H1 (cell line): ENCODE data around the gene SERPINB8. TPM values are rescaled to one million over a fixed set of nuclear protein-coding genes. Genes with fewer than 3 reads are reported as not detected.

Experiments used
- CTCF ChIA-PET: fragments of 300-600 bp; sonication (Branson Sonifier 250); formaldehyde crosslinking; loops from one replicate; lab custom pipeline; 2021; ENCODE audit not compliant: partially characterized antibody; lab: Charles Lee
- POLR2A ChIA-PET: fragments of 300-600 bp; sonication (Branson Sonifier 250); formaldehyde crosslinking; loops from one replicate; lab custom pipeline; 2021; ENCODE audit warnings: inconsistent platforms; ENCODE audit not compliant: partially characterized antibody; lab: Charles Lee
- DNase-seq, 2 experiments: peaks; one replicate each; pipeline versions ENCODE4 v3.0.0 to v3.0.0-alpha.2; 2010 to 2022; ENCODE audit warnings: low spot score in 2 of 2, low read depth in 1 of 2, mixed read lengths in 1 of 2
- FAIRE-seq: peaks from 2 replicates; lab custom pipeline; 2011; peaks lifted over from hg19 to GRCh38; lab: Jason Lieb, UNC
- H2AFZ ChIP-seq: 2 replicates; pipeline ENCODE4 v1.8.1; 2012; ENCODE audit warnings: low read length, inconsistent platforms
- H2AK5ac ChIP-seq: 2 replicates; pipeline ENCODE4 v1.6.1; 2013; ENCODE audit warnings: low read depth, low read length
- H2BK120ac ChIP-seq: replicated peaks from 2 replicates; pipeline ENCODE3; 2013; ENCODE audit warnings: low read depth, low read length, inconsistent platforms
- H2BK12ac ChIP-seq: 2 replicates; pipeline ENCODE4 v1.6.1; 2013; ENCODE audit warnings: low read depth, low read length
- H2BK15ac ChIP-seq: 2 replicates; pipeline ENCODE4 v1.6.1; 2013; ENCODE audit warnings: low read length
- H2BK20ac ChIP-seq: 2 replicates; pipeline ENCODE4 v1.6.1; 2013; ENCODE audit warnings: low read length
- H2BK5ac ChIP-seq: 2 replicates; pipeline ENCODE4 v1.6.1; 2013; ENCODE audit warnings: low read depth, low read length
- H3K14ac ChIP-seq: 2 replicates; pipeline ENCODE4 v1.6.1; 2013; ENCODE audit warnings: inconsistent platforms; ENCODE audit not compliant: insufficient read length
- H3K18ac ChIP-seq: 2 replicates; pipeline ENCODE4 v1.6.1; 2013; ENCODE audit warnings: low read length; ENCODE audit errors: extremely low read depth
- H3K23ac ChIP-seq: 2 replicates; pipeline ENCODE4 v1.6.1; 2013; ENCODE audit warnings: inconsistent platforms; ENCODE audit not compliant: insufficient read length
- H3K23me2 ChIP-seq: 2 replicates; pipeline ENCODE4 v1.6.1; 2013; ENCODE audit warnings: low read depth, low read length
- H3K27ac ChIP-seq: 2 replicates; pipeline ENCODE4 v1.6.1; 2011; ENCODE audit warnings: low read depth, low read length, inconsistent platforms
- H3K27me3 ChIP-seq, 4 experiments: replicated peaks in 1 of 4; 1 replicate in 1 of 4; 2 replicates in 3 of 4; pipeline versions ENCODE4 v1.6.1 to v1.8.1; 2011 to 2013; ENCODE audit warnings: low read length in 3 of 4, mild to moderate bottlenecking in 3 of 4, inconsistent platforms in 2 of 4, mixed read lengths in 2 of 4, moderate library complexity in 1 of 4; ENCODE audit not compliant: control insufficient read depth in 3 of 4, insufficient read depth in 3 of 4; ENCODE audit errors: extremely low read depth in 1 of 4
- H3K36me3 ChIP-seq, 4 experiments: 2 replicates each; pipeline versions ENCODE4 v1.6.1 to v1.8.1; 2011 to 2013; ENCODE audit warnings: mild to moderate bottlenecking in 4 of 4, low read length in 3 of 4, moderate library complexity in 2 of 4, control low read depth in 1 of 4, inconsistent platforms in 1 of 4; ENCODE audit not compliant: insufficient read depth in 4 of 4, control insufficient read depth in 2 of 4
- H3K4ac ChIP-seq: replicated peaks from 2 replicates; pipeline ENCODE3; 2013; ENCODE audit warnings: low read length, low read depth, mixed read lengths, inconsistent platforms; ENCODE audit not compliant: insufficient read length
- H3K4me1 ChIP-seq, 4 experiments: replicated peaks in 1 of 4; 1 replicate in 1 of 4; 2 replicates in 3 of 4; pipeline versions ENCODE4 v1.6.1 to v1.8.1; 2011 to 2013; ENCODE audit warnings: low read length in 3 of 4, inconsistent platforms in 2 of 4, mixed read lengths in 1 of 4; ENCODE audit not compliant: insufficient read depth in 4 of 4, control insufficient read depth in 3 of 4
- H3K4me2 ChIP-seq, 2 experiments: 2 replicates each; pipeline versions ENCODE4 v1.6.1 to v1.8.1; 2011 to 2013; ENCODE audit warnings: low read depth in 2 of 2, low read length in 2 of 2, control low read depth in 1 of 2, inconsistent platforms in 1 of 2, mild to moderate bottlenecking in 1 of 2; ENCODE audit not compliant: insufficient read depth in 1 of 2
- H3K4me3 ChIP-seq, 4 experiments: fragments of 200-600, 300-600 bp in 1 of 4; sonication (generic), shearing (Covaris generic), sonication (Bioruptor Twin) in 1 of 4; 2 replicates each; pipeline versions ENCODE4 v1.5.1 to v1.8.1; 2011 to 2016; ENCODE audit warnings: low read length in 4 of 4, low read depth in 3 of 4, control low read depth in 2 of 4, inconsistent platforms in 2 of 4, mild to moderate bottlenecking in 2 of 4, mixed read lengths in 1 of 4, moderate library complexity in 1 of 4; ENCODE audit not compliant: insufficient read depth in 2 of 4; ENCODE audit errors: extremely low read depth in 1 of 4
- H3K56ac ChIP-seq: replicated peaks from 2 replicates; pipeline ENCODE3; 2013; ENCODE audit warnings: low read depth, mild to moderate bottlenecking, mixed read lengths, low read length, inconsistent platforms; ENCODE audit not compliant: insufficient read length
- H3K79me1 ChIP-seq: 2 replicates; pipeline ENCODE4 v1.6.1; 2013; ENCODE audit warnings: low read depth, low read length, control low read depth
- H3K79me2 ChIP-seq, 2 experiments: 2 replicates each; pipeline versions ENCODE4 v1.6.1 to v1.8.1; 2012 to 2013; ENCODE audit warnings: low read length in 2 of 2, mild to moderate bottlenecking in 2 of 2, inconsistent platforms in 1 of 2; ENCODE audit not compliant: insufficient read depth in 2 of 2, control insufficient read depth in 1 of 2
- H3K9ac ChIP-seq, 4 experiments: replicated peaks in 1 of 4; 1 replicate in 1 of 4; 2 replicates in 3 of 4; pipeline versions ENCODE4 v1.6.1 to v1.8.1; 2011 to 2013; ENCODE audit warnings: low read depth in 3 of 4, low read length in 3 of 4, control low read depth in 2 of 4, mild to moderate bottlenecking in 2 of 4, moderate library complexity in 2 of 4, inconsistent platforms in 1 of 4; ENCODE audit errors: extremely low read depth in 1 of 4
- H3K9me3 ChIP-seq, 2 experiments: 2 replicates each; pipeline versions ENCODE4 v1.6.1 to v1.8.1; 2012 to 2013; ENCODE audit warnings: mild to moderate bottlenecking in 2 of 2, moderate library complexity in 2 of 2, control low read depth in 1 of 2, inconsistent platforms in 1 of 2, low read depth in 1 of 2, low read length in 1 of 2, mixed read lengths in 1 of 2; ENCODE audit not compliant: insufficient read depth in 2 of 2
- H4K20me1 ChIP-seq, 2 experiments: replicated peaks in 1 of 2; 2 replicates each; pipeline versions ENCODE3 to v1.8.1; 2011 to 2013; ENCODE audit warnings: inconsistent platforms in 2 of 2, low read length in 2 of 2, mild to moderate bottlenecking in 1 of 2; ENCODE audit not compliant: insufficient read depth in 2 of 2, control insufficient read depth in 1 of 2
- H4K5ac ChIP-seq: 2 replicates; pipeline ENCODE4 v1.6.1; 2013; ENCODE audit warnings: low read length, low read depth, mixed read lengths, inconsistent platforms; ENCODE audit not compliant: insufficient read length
- H4K8ac ChIP-seq: 2 replicates; pipeline ENCODE4 v1.8.0; 2013; ENCODE audit warnings: mild to moderate bottlenecking, moderate library complexity, low read length, inconsistent platforms; ENCODE audit not compliant: insufficient read depth; ENCODE audit errors: extremely low read depth
- H4K91ac ChIP-seq: replicated peaks from 2 replicates; pipeline ENCODE3; 2013; ENCODE audit warnings: low read length, mixed read lengths, inconsistent platforms; ENCODE audit not compliant: insufficient read length
- ASH2L ChIP-seq: fragments of 200-600, 300-600 bp; sonication (generic); IDR thresholded peaks from one replicate; pipeline ENCODE4 v1.7.1; 2017; ENCODE audit warnings: low read length
- CHD2 ChIP-seq: IDR thresholded peaks from 2 replicates; pipeline ENCODE4 v1.6.1; 2012; ENCODE audit warnings: low read length, improper control_type of control experiment
- KDM4A ChIP-seq: IDR thresholded peaks from one replicate; pipeline ENCODE4 v1.7.1; 2012; ENCODE audit warnings: low read depth, mild to moderate bottlenecking, moderate library complexity, low read length, inconsistent platforms; ENCODE audit not compliant: severe bottlenecking
- RBBP5 ChIP-seq: IDR thresholded peaks from 2 replicates; pipeline ENCODE4 v1.7.1; 2012; ENCODE audit warnings: low read depth, mild to moderate bottlenecking, inconsistent platforms, low read length, moderate library complexity, borderline replicate concordance
- YY1 ChIP-seq: IDR thresholded peaks from 2 replicates; pipeline ENCODE4 v1.6.1; 2011; ENCODE audit warnings: low read depth, mild to moderate bottlenecking, low read length
- WGBS, 2 experiments: shearing (Covaris generic) in 1 of 2; methylation state at CpG; one replicate each; pipeline versions ENCODE4 v1.1.6 to v1.1.7; 2013 to 2015; ENCODE audit warnings: low lambda C conversion rate in 2 of 2, mixed read lengths in 2 of 2, inconsistent platforms in 1 of 2, low coverage in 1 of 2, missing lambda C conversion rate in 1 of 2; ENCODE audit not compliant: insufficient replicate concordance in 2 of 2, insufficient coverage in 1 of 2, insufficient read length in 1 of 2; ENCODE audit errors: extremely low coverage in 1 of 2, missing lambda C conversion rate in 1 of 2; 5-methylcytosine and 5-hydroxymethylcytosine counted together
- polyA plus RNA-seq, 7 experiments: library from polyadenylated mRNA; depleted of rRNA in 3 of 7; stranded (reverse) in 5 of 7; unstranded in 2 of 7; fragments of >200 nt in 5 of 7; fragments of 200-250 nt in 2 of 7; gene quantifications; 1 replicate in 5 of 7; 2 replicates in 1 of 7; 4 replicates in 1 of 7; pipeline versions ENCODE4 v1.2.1 to v1.2.3, GENCODE V29; 2011 to 2013; ENCODE audit warnings: missing spikeins in 2 of 7, mixed read lengths in 2 of 7
- total RNA-seq: library from RNA; stranded (reverse); fragmentation: NEBNext Ultra II Directional; extraction: Animal tissue kit (Norgen Biotek cat#: 25700); gene quantifications from 2 replicates; pipeline ENCODE4 v1.2.1, GENCODE V29; 2021

SERPINB8 gene
- total and polyA plus RNA-seq, 2 of the 8 experiments (the other 6 are each of a cell fraction or from before 2014, with no cell fraction given), result 0.42 to 1.2 TPM

GRCh38 chr18:63953811-63954210 lies 16.1 kb upstream of the SERPINB8 start:
- Histone ChIP-seq H3K79me1 (no peaks in the 10 kb centered on the region), H4K5ac (no peak overlapping the region), H3K9ac (no peak overlapping the region), H4K91ac (no peak overlapping the region), H2AFZ (no peak overlapping the region), H3K23me2 (peaks cover 3% of the 10 kb centered on the region; the same call in 1 of the 2 replicates), H3K27me3 (no peaks in the 10 kb centered on the region), H4K8ac (no peak overlapping the region), H3K79me2 (no peaks in the 10 kb centered on the region), H2AK5ac (no peak overlapping the region), H3K36me3 (no peaks in the 10 kb centered on the region; a peak in 1 of 8 replicates), H3K4me2 (no peak overlapping the region), H3K4me3 (no peak overlapping the region), H3K9me3 (no peaks in the 10 kb centered on the region), H2BK120ac (no peak overlapping the region), H3K4me1 (no peaks in the 10 kb centered on the region), H2BK12ac (no peak overlapping the region), H2BK15ac (no peak overlapping the region), H3K27ac (no peak overlapping the region), H2BK5ac (no peak overlapping the region), H3K4ac (no peak overlapping the region), H3K18ac (no peak overlapping the region), H3K14ac (no peak overlapping the region), H4K20me1 (no peaks in the 10 kb centered on the region), H3K23ac (no peak overlapping the region), H2BK20ac (no peak overlapping the region), H3K56ac (no peak overlapping the region)
- CTCF ChIA-PET, result interaction anchor here (1.3 to 3.7 kb wide), 2 partner anchors 10 to 41 kb away, joined by 4 to 24 read pairs; no protein-coding TSS in a partner anchor
- FAIRE-seq (no peak), DNase-seq (no peak)
- POLR2A ChIA-PET, result interaction anchor here (1.2 kb wide), 1 partner anchor 17 kb away, joined by 3 read pairs; no protein-coding TSS in a partner anchor
- WGBS, 2 experiments, result 87% methylated on average over 5 of the region's 5 CpGs; no CpG with 5 or more reads in 1 of the 2 experiments
- TF ChIP-seq RBBP5, result no peak
- TF ChIP-seq ASH2L, result no peak
- no peak for TF ChIP-seq YY1
- TF ChIP-seq KDM4A, result no peak
- TF ChIP-seq CHD2, result no peak
